Uterus (tissue), 2 donors: ENCODE measurements around the gene AGPAT2.

ENCODE experiments used
- POLR2A ChIP-seq, 2 donors: fragments of 450-650 bp; IDR thresholded peaks; one replicate each; pipeline ENCODE4 v1.6.1; 2016; ENCODE audit warnings: antibody characterized with exemption in 2 of 2, mild to moderate bottlenecking in 1 of 2, moderate library complexity in 1 of 2
- TF ChIP-seq, protein P1 (sequence below), 4 experiments: fragments of 200-600 bp in 2 of 4; fragments of 450-650 bp in 2 of 4; sonication (generic) in 2 of 4; IDR thresholded peaks; one replicate each; pipeline ENCODE4 v1.5.1; 2016 to 2019; ENCODE audit warnings: antibody characterized with exemption in 4 of 4, mild to moderate bottlenecking in 2 of 4, moderate library complexity in 1 of 4

DNA sequence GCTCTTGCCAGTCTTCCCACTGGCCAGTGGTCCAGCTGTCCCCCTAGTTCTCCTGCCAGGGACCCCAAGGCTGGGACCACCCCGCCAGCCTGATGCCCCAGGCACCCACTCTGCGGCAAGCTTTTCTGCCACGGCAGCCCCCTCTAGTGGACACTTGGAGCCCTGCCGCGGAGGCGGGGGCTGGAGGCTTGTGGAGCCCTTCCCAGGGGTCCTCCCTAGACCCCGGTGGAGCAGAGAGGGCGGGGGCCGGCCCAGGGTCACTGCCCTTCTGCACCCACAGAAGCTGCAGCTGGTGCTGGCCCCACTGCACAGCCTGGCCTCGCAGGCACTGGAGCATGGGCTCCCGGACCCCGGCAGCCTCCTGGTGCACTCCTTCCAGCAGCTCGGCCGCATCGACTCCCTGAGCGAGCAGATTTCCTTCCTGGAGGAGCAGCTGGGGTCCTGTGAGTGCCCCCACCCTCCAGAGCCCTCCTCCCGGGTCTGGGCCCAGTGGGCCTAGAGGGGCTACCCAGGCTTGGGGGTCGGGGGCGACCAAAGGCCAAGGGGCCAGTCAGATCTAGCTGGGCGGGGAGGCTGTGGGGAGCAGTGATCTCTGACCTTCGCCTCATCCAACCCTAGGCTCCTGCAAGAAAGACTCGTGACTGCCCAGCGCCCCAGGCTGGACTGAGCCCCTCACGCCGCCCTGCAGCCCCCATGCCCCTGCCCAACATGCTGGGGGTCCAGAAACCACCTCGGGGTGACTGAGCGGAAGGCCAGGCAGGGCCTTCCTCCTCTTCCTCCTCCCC, 15.4 kb downstream of the AGPAT2 start:
- TF ChIP-seq POLR2A (IDR thresholded peaks at IDR 0.05): peak in 1 of 2 donors; percentile 12
- TF ChIP-seq, protein P1, sequence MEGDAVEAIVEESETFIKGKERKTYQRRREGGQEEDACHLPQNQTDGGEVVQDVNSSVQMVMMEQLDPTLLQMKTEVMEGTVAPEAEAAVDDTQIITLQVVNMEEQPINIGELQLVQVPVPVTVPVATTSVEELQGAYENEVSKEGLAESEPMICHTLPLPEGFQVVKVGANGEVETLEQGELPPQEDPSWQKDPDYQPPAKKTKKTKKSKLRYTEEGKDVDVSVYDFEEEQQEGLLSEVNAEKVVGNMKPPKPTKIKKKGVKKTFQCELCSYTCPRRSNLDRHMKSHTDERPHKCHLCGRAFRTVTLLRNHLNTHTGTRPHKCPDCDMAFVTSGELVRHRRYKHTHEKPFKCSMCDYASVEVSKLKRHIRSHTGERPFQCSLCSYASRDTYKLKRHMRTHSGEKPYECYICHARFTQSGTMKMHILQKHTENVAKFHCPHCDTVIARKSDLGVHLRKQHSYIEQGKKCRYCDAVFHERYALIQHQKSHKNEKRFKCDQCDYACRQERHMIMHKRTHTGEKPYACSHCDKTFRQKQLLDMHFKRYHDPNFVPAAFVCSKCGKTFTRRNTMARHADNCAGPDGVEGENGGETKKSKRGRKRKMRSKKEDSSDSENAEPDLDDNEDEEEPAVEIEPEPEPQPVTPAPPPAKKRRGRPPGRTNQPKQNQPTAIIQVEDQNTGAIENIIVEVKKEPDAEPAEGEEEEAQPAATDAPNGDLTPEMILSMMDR (IDR thresholded peaks at IDR 0.05): peak; percentile 52 to 79 (median 62)
